IMR-90 (cell line): ENCODE data around the gene SLC6A4. TPM values are rescaled to one million over a fixed set of nuclear protein-coding genes. Genes with fewer than 3 reads are reported as not detected.

Experiments
- ATAC-seq: fragments of 200-7000 bp; cut with Tn5 transposase; 2 replicates; pipeline ENCODE4 v1.9.1; 2020; ENCODE audit warnings: low read depth, mild to moderate bottlenecking, moderate library complexity
- BruUV-seq: library from RNA; stranded (reverse); fragments of 400-500 nt; replicated peaks from 2 replicates; lab custom pipeline; 2021; lab: Mats Ljungman, UMichigan
- CTCF ChIA-PET: fragments of 300-600 bp; formaldehyde crosslinking; extraction: SDS; loops from one replicate; lab custom pipeline; 2021; ENCODE audit warnings: antibody characterized with exemption; lab: Yijun Ruan, JAX
- POLR2A ChIA-PET: fragments of 300-600 bp; sonication (Branson Sonifier 250); formaldehyde crosslinking; loops from one replicate; lab custom pipeline; 2022; ENCODE audit warnings: antibody characterized with exemption; ENCODE audit not compliant: unreplicated experiment; lab: Charles Lee
- DNase-seq: peaks from one replicate; pipeline ENCODE4 v3.0.0; 2013
- H2AFZ ChIP-seq: replicated peaks from 2 replicates; pipeline ENCODE3; 2013; ENCODE audit warnings: low read length, mild to moderate bottlenecking; ENCODE audit not compliant: poor library complexity
- H2AK5ac ChIP-seq: 2 replicates; pipeline ENCODE4 v1.6.1; 2013; ENCODE audit warnings: low read depth, low read length, inconsistent platforms
- H2AK9ac ChIP-seq: replicated peaks from 2 replicates; pipeline ENCODE3; 2013; ENCODE audit warnings: mild to moderate bottlenecking, low read depth, low read length, moderate library complexity; ENCODE audit not compliant: poor library complexity
- H2BK120ac ChIP-seq: 2 replicates; pipeline ENCODE4 v1.6.1; 2013; ENCODE audit warnings: low read depth, low read length, inconsistent platforms
- H2BK15ac ChIP-seq: 3 replicates; pipeline ENCODE4 v1.6.1; 2013; ENCODE audit warnings: low read depth, low read length, inconsistent platforms
- H2BK20ac ChIP-seq: 2 replicates; pipeline ENCODE4 v1.6.1; 2013; ENCODE audit warnings: low read depth, mild to moderate bottlenecking, inconsistent platforms, low read length, moderate library complexity
- H2BK5ac ChIP-seq: 2 replicates; pipeline ENCODE4 v1.6.1; 2013; ENCODE audit warnings: mild to moderate bottlenecking, low read depth, low read length, inconsistent platforms; ENCODE audit not compliant: poor library complexity, severe bottlenecking
- H3K14ac ChIP-seq: replicated peaks from 2 replicates; pipeline ENCODE4 v1.6.1; 2013; ENCODE audit warnings: low read depth, low read length, inconsistent platforms
- H3K18ac ChIP-seq: 2 replicates; pipeline ENCODE4 v1.6.1; 2013; ENCODE audit warnings: low read depth, low read length, control low read depth
- H3K23ac ChIP-seq: 2 replicates; pipeline ENCODE4 v1.6.1; 2013; ENCODE audit warnings: low read depth, low read length, inconsistent platforms
- H3K27ac ChIP-seq: 2 replicates; pipeline ENCODE4 v1.5.1; 2013; ENCODE audit warnings: mild to moderate bottlenecking, control low read depth, low read length; ENCODE audit not compliant: insufficient read depth
- H3K27me3 ChIP-seq: 2 replicates; pipeline ENCODE4 v1.6.1; 2013; ENCODE audit warnings: low read length; ENCODE audit not compliant: control insufficient read depth, insufficient read depth
- H3K36me3 ChIP-seq: 2 replicates; pipeline ENCODE4 v1.6.1; 2013; ENCODE audit warnings: low read length, mixed read lengths; ENCODE audit not compliant: control insufficient read depth, insufficient read depth
- H3K4ac ChIP-seq: 2 replicates; pipeline ENCODE4 v1.6.1; 2013; ENCODE audit warnings: low read depth, low read length, inconsistent platforms
- H3K4me1 ChIP-seq: 2 replicates; pipeline ENCODE4 v1.6.1; 2013; ENCODE audit warnings: low read length, mixed read lengths; ENCODE audit not compliant: control insufficient read depth, insufficient read depth
- H3K4me2 ChIP-seq: 2 replicates; pipeline ENCODE4 v1.6.1; 2013; ENCODE audit warnings: low read depth, mild to moderate bottlenecking, control low read depth, low read length, moderate library complexity
- H3K4me3 ChIP-seq: 2 replicates; pipeline ENCODE4 v1.5.1; 2013; ENCODE audit warnings: low read depth, mild to moderate bottlenecking, control low read depth, low read length, moderate library complexity; ENCODE audit not compliant: insufficient read depth
- H3K56ac ChIP-seq: 2 replicates; pipeline ENCODE4 v1.6.1; 2013; ENCODE audit warnings: low read length, inconsistent platforms; ENCODE audit not compliant: insufficient read depth; ENCODE audit errors: extremely low read depth
- H3K79me1 ChIP-seq, 2 experiments: 2 replicates each; pipeline ENCODE4 v1.6.1; 2013; ENCODE audit warnings: low read length in 2 of 2, inconsistent platforms in 1 of 2, low read depth in 1 of 2
- H3K9ac ChIP-seq: 2 replicates; pipeline ENCODE4 v1.6.1; 2013; ENCODE audit warnings: low read depth, low read length, control low read depth
- H3K9me1 ChIP-seq: 2 replicates; pipeline ENCODE4 v1.6.1; 2013; ENCODE audit warnings: low read length, inconsistent platforms; ENCODE audit not compliant: insufficient read depth
- H3K9me3 ChIP-seq: 2 replicates; pipeline ENCODE4 v1.6.1; 2013; ENCODE audit warnings: low read length; ENCODE audit not compliant: control insufficient read depth, insufficient read depth
- H4K20me1 ChIP-seq: 2 replicates; pipeline ENCODE4 v1.6.1; 2013; ENCODE audit warnings: low read length, inconsistent platforms; ENCODE audit not compliant: insufficient read depth
- H4K5ac ChIP-seq: 2 replicates; pipeline ENCODE4 v1.6.1; 2013; ENCODE audit warnings: mild to moderate bottlenecking, low read depth, low read length, control low read depth
- H4K8ac ChIP-seq, 2 experiments: 2 replicates each; pipeline ENCODE4 v1.6.1; 2013; ENCODE audit warnings: low read depth in 2 of 2, low read length in 2 of 2, control low read depth in 1 of 2, inconsistent platforms in 1 of 2
- H4K91ac ChIP-seq: 2 replicates; pipeline ENCODE4 v1.6.1; 2013; ENCODE audit warnings: low read depth, low read length, inconsistent platforms; ENCODE audit not compliant: insufficient read depth
- BHLHE40 ChIP-seq: fragments of 150-350 bp; IDR thresholded peaks from 2 replicates; pipeline ENCODE4 v1.6.1; 2016; ENCODE audit warnings: mild to moderate bottlenecking, low read depth, low read length
- CHD1 ChIP-seq: IDR thresholded peaks from 2 replicates; pipeline ENCODE4 v1.6.1; 2012; ENCODE audit warnings: low read depth, low read length, improper control_type of control experiment
- CTCF ChIP-seq: conservative IDR thresholded peaks from 2 replicates; pipeline ENCODE4 v1.5.1; 2012; ENCODE audit warnings: mild to moderate bottlenecking, low read depth, low read length, improper control_type of control experiment
- ELK1 ChIP-seq: fragments of 150-350 bp; IDR thresholded peaks from 2 replicates; pipeline ENCODE4 v1.6.1; 2016; ENCODE audit warnings: low read depth, mild to moderate bottlenecking, low read length, moderate library complexity, borderline replicate concordance
- MAFK ChIP-seq: IDR thresholded peaks from 2 replicates; pipeline ENCODE4 v1.6.1; 2012; ENCODE audit warnings: low read depth, low read length, improper control_type of control experiment
- MAZ ChIP-seq: IDR thresholded peaks from 2 replicates; pipeline ENCODE4 v1.6.1; 2012; ENCODE audit warnings: low read depth, mild to moderate bottlenecking, low read length, improper control_type of control experiment, moderate library complexity, borderline replicate concordance
- MXI1 ChIP-seq: IDR thresholded peaks from 2 replicates; pipeline ENCODE4 v1.6.1; 2012; ENCODE audit warnings: low read depth, mild to moderate bottlenecking, low read length, moderate library complexity, borderline replicate concordance
- NFE2L2 ChIP-seq: fragments of 150-350 bp; IDR thresholded peaks from 2 replicates; pipeline ENCODE4 v1.6.1; 2016; ENCODE audit warnings: low read depth, mild to moderate bottlenecking, low read length
- POLR2A ChIP-seq: IDR thresholded peaks from 2 replicates; pipeline ENCODE4 v1.6.1; 2012; ENCODE audit warnings: mild to moderate bottlenecking, low read depth, low read length
- RAD21 ChIP-seq: IDR thresholded peaks from 2 replicates; pipeline ENCODE4 v1.6.1; 2012; ENCODE audit warnings: low read length, improper control_type of control experiment
- RCOR1 ChIP-seq: IDR thresholded peaks from 2 replicates; pipeline ENCODE4 v1.6.1; 2012; ENCODE audit warnings: mild to moderate bottlenecking, low read length, improper control_type of control experiment; ENCODE audit not compliant: insufficient replicate concordance
- RFX5 ChIP-seq: IDR thresholded peaks from 2 replicates; pipeline ENCODE4 v1.8.0; 2012; ENCODE audit warnings: low read depth, mild to moderate bottlenecking, low read length, moderate library complexity
- SMC3 ChIP-seq: fragments of 150-350 bp; IDR thresholded peaks from 2 replicates; pipeline ENCODE4 v1.6.1; 2016; ENCODE audit warnings: low read depth, mild to moderate bottlenecking, antibody characterized with exemption, low read length, moderate library complexity
- dilution Hi-C: fragments of 300-500 bp; cut with HindIII; formaldehyde crosslinking; loops from one replicate; pipeline ENCODE4 v1.14.3; 2018; ENCODE audit warnings: low sequenced_read_pairs; ENCODE audit not compliant: unreplicated experiment
- in situ Hi-C: fragments of 300-500 bp; cut with MboI; formaldehyde crosslinking; loops from 3 replicates; pipeline ENCODE4 v1.14.3; 2019; ENCODE audit warnings: low sequenced_read_pairs, inconsistent platforms, mixed read lengths
- intact Hi-C: fragments of 100-400 bp; cut with micrococcal nuclease; formaldehyde crosslinking; loops from 2 replicates; pipeline ENCODE4 v1.10.0; 2022
- polyA plus RNA-seq, 3 experiments: library from polyadenylated mRNA; depleted of rRNA; stranded (reverse); fragments of >200 nt; gene quantifications; 2 replicates each; pipeline ENCODE4 v1.2.3, GENCODE V29; 2012; ENCODE audit warnings: low replicate concordance in 1 of 3
- total RNA-seq: library from RNA; depleted of rRNA; stranded (reverse); fragments of >200 nt; gene quantifications from 2 replicates; pipeline ENCODE4 v1.2.3, GENCODE V29; 2012

The SLC6A4 gene
- total and polyA plus RNA-seq, 2 of the 4 experiments (the other 2 are of a cell fraction), result under 0.01 TPM; not detected in 1

- Histone ChIP-seq H2BK120ac (no peak overlapping the region), H2AK9ac (no peak overlapping the region), H2BK5ac (no peak overlapping the region), H3K18ac (no peak overlapping the region), H2AK5ac (no peak overlapping the region), H3K9me3 (no peaks in the 10 kb centered on the region), H4K5ac (no peak overlapping the region), H3K14ac (no peak overlapping the region), H3K36me3 (peaks cover 6% of the 10 kb centered on the region), H3K4ac (no peak overlapping the region), H3K9me1 (no peaks in the 10 kb centered on the region), H4K8ac (no peak overlapping the region), H4K20me1 (peaks cover 6% of the 10 kb centered on the region; the same call in 1 of the 2 replicates), H3K9ac (no peak overlapping the region), H2AFZ (no peak overlapping the region), H3K27me3 (no peaks in the 10 kb centered on the region), H3K4me2 (no peak overlapping the region), H2BK15ac (no peak overlapping the region), H3K27ac (no peak overlapping the region), H3K56ac (no peak overlapping the region), H3K4me3 (no peak overlapping the region), H4K91ac (no peak overlapping the region), H3K79me1 (peaks cover 11 to 37% of the 10 kb centered on the region in 2 experiments), H3K4me1 (no peaks in the 10 kb centered on the region; the same call in 1 of the 2 replicates), H3K23ac (no peak overlapping the region), H2BK20ac (no peak overlapping the region)
- ChIA-PET POLR2A (no interaction called here), CTCF (no interaction called here)
- DNase-seq (no peak), ATAC-seq (no peak)
- dilution Hi-C loops, result no loop called here
- in situ Hi-C loops, result no loop called here
- BruUV-seq, result no TSS peak
- no peak for TF ChIP-seq NFE2L2
- no peak for TF ChIP-seq RFX5
- TF ChIP-seq MXI1, result no peak
- TF ChIP-seq CTCF, result no peak
- TF ChIP-seq ELK1, result no peak
- no peak for TF ChIP-seq RAD21
- no peak for TF ChIP-seq CHD1
- no peak for TF ChIP-seq RCOR1
- no peak for TF ChIP-seq POLR2A
- TF ChIP-seq SMC3, result no peak
- no peak for TF ChIP-seq MAZ
- TF ChIP-seq MAFK, result no peak
- no peak for TF ChIP-seq BHLHE40
- intact Hi-C loops, result no loop called here
These were observed 65.0 kb downstream of the SLC6A4 start for GRCh38 chr17:30170415-30170987.
